Esophagus (tissue), 2 donors: ENCODE data around the gene RAB31. TPM values are rescaled to one million over a fixed set of nuclear protein-coding genes. Genes with fewer than 3 reads are reported as not detected.

Source experiments
- H3K27ac ChIP-seq, 2 donors: one replicate each; pipeline ENCODE4 v1.5.1; 2013; ENCODE audit warnings: low read depth in 2 of 2, mild to moderate bottlenecking in 2 of 2, inconsistent platforms in 1 of 2, low read length in 1 of 2, moderate library complexity in 1 of 2
- H3K27me3 ChIP-seq, 2 donors: one replicate each; pipeline ENCODE4 v1.6.1; 2013; ENCODE audit warnings: low read length in 2 of 2, control low read depth in 1 of 2, mild to moderate bottlenecking in 1 of 2; ENCODE audit not compliant: insufficient read depth in 2 of 2, control insufficient read depth in 1 of 2
- H3K36me3 ChIP-seq, 2 donors: one replicate each; pipeline ENCODE4 v1.6.1; 2013; ENCODE audit warnings: low read length in 1 of 2; ENCODE audit not compliant: control insufficient read depth in 2 of 2, insufficient read depth in 2 of 2
- H3K4me1 ChIP-seq, 2 donors: one replicate each; pipeline ENCODE4 v1.6.1; 2013; ENCODE audit warnings: low read length in 1 of 2; ENCODE audit not compliant: control insufficient read depth in 2 of 2, insufficient read depth in 2 of 2
- H3K4me3 ChIP-seq, 2 donors: one replicate each; pipeline ENCODE4 v1.5.1; 2013; ENCODE audit warnings: low read length in 2 of 2, mild to moderate bottlenecking in 2 of 2, low read depth in 1 of 2, moderate library complexity in 1 of 2
- H3K9me3 ChIP-seq, 2 donors: one replicate each; pipeline ENCODE4 v1.6.1; 2013; ENCODE audit warnings: mild to moderate bottlenecking in 2 of 2, low read depth in 1 of 2, low read length in 1 of 2, moderate library complexity in 1 of 2; ENCODE audit not compliant: control insufficient read depth in 2 of 2, insufficient read depth in 1 of 2
- whole genome bisulfite sequencing, 2 donors: extraction: QIAGEN DNeasy Blood & Tissue Kit; methylation state at CpG; one replicate each; pipeline ENCODE4 v1.1.7; 2013; 5-methylcytosine and 5-hydroxymethylcytosine counted together
- polyA plus RNA-seq, 2 donors: library from polyadenylated mRNA; stranded (reverse); fragments of 200-250 nt; gene quantifications; one replicate each; pipeline ENCODE4 v1.2.3, GENCODE V29; 2013
- donor health status: healthy with polysubstance abuse.
- donor health status: Bipolar disorder and iron deficiency.

The RAB31 gene
- polyA plus RNA-seq, 2 donors: 10.7 to 17.5 TPM

GRCh38 chr18:9710037-9710436, 1.9 kb downstream of the RAB31 start:
- H3K27ac ChIP-seq: peak overlapping the region; percentile 29 to 86

GRCh38 chr18:9711361-9712129, 3.4 kb downstream of the RAB31 start:
- Histone ChIP-seq H3K9me3 (no peaks in the 10 kb centered on the region), H3K4me1 (peaks cover 4 to 7% of the 10 kb centered on the region in 2 donors), H3K27me3 (no peaks in the 10 kb centered on the region), H3K27ac (no peak overlapping the region), H3K4me3 (no peak overlapping the region), H3K36me3 (peaks cover 0 to 2% of the 10 kb centered on the region in 2 donors)
- 67 to 71% methylated on average over 7 of the region's 7 CpGs for WGBS, 2 donors

More at GRCh38 chr18:9710037-9710436, 1.9 kb downstream of the RAB31 start:
- WGBS, 2 donors: 85 to 87% methylated on average over 4 of the region's 4 CpGs
- H3K27me3 ChIP-seq: no peaks in the 10 kb centered on the region
- peak overlapping the region in 1 of 2 donors; percentile 69 for H3K4me3 ChIP-seq
- peaks cover 4 to 8% of the 10 kb centered on the region in 2 donors for H3K4me1 ChIP-seq
- H3K9me3 ChIP-seq: no peaks in the 10 kb centered on the region
- peaks cover 0 to 2% of the 10 kb centered on the region in 2 donors for H3K36me3 ChIP-seq

- peaks cover 0 to 2% of the 10 kb centered on the region in 2 donors for H3K36me3 ChIP-seq
- no peaks in the 10 kb centered on the region for H3K9me3 ChIP-seq
- 35 to 43% methylated on average over 5 of the region's 5 CpGs for WGBS, 2 donors
- H3K27ac ChIP-seq: no peak overlapping the region
- no peak overlapping the region for H3K4me3 ChIP-seq
- H3K4me1 ChIP-seq: peaks cover 4 to 6% of the 10 kb centered on the region in 2 donors
- no peaks in the 10 kb centered on the region for H3K27me3 ChIP-seq
Observed at GRCh38 chr18:9712130-9712577, 4.1 kb downstream of the RAB31 start.

GRCh38 chr18:9712611-9713010, 4.5 kb downstream of the RAB31 start:
- Histone ChIP-seq H3K27ac (no peak overlapping the region), H3K4me1 (peaks cover 4 to 6% of the 10 kb centered on the region in 2 donors), H3K9me3 (no peaks in the 10 kb centered on the region), H3K27me3 (no peaks in the 10 kb centered on the region), H3K4me3 (no peak overlapping the region), H3K36me3 (peaks cover 0 to 2% of the 10 kb centered on the region in 2 donors)
- WGBS, 2 donors: 48 to 49% methylated on average over 3 of the region's 3 CpGs

GRCh38 chr18:9714266-9715087, 6.4 kb downstream of the RAB31 start:
- 89 to 92% methylated on average over 10 of the region's 10 CpGs for WGBS, 2 donors
- peaks cover 5 to 6% of the 10 kb centered on the region in 2 donors for H3K4me1 ChIP-seq
- no peaks in the 10 kb centered on the region for H3K9me3 ChIP-seq
- no peaks in the 10 kb centered on the region for H3K27me3 ChIP-seq
- H3K27ac ChIP-seq: peak overlapping the region in 1 of 2 donors; percentile 4
- H3K36me3 ChIP-seq: peaks cover 0 to 2% of the 10 kb centered on the region in 2 donors
- no peak overlapping the region for H3K4me3 ChIP-seq

- peak overlapping the region in 1 of 2 donors; percentile 4 for H3K27ac ChIP-seq
- no peaks in the 10 kb centered on the region for H3K9me3 ChIP-seq
- no peak overlapping the region for H3K4me3 ChIP-seq
- H3K36me3 ChIP-seq: peaks cover 0 to 2% of the 10 kb centered on the region in 2 donors
- H3K4me1 ChIP-seq: peaks cover 7 to 8% of the 10 kb centered on the region in 2 donors
- WGBS, 2 donors: 93% methylated on average over 3 of the region's 3 CpGs
- no peaks in the 10 kb centered on the region for H3K27me3 ChIP-seq
Observed at GRCh38 chr18:9715088-9715343, 6.9 kb downstream of the RAB31 start.

- H3K4me3 ChIP-seq: no peak overlapping the region
- no peak overlapping the region for H3K27ac ChIP-seq
- H3K36me3 ChIP-seq: no peaks in the 10 kb centered on the region
- 83 to 86% methylated on average over 10 of the region's 10 CpGs for WGBS, 2 donors
- no peaks in the 10 kb centered on the region for H3K27me3 ChIP-seq
- H3K4me1 ChIP-seq: peaks cover 7 to 11% of the 10 kb centered on the region in 2 donors
- no peaks in the 10 kb centered on the region for H3K9me3 ChIP-seq
Observed at GRCh38 chr18:9715978-9716774, 8.1 kb downstream of the RAB31 start.

- 82 to 84% methylated on average over 8 of the region's 8 CpGs for WGBS, 2 donors
- no peak overlapping the region for H3K27ac ChIP-seq
- H3K4me3 ChIP-seq: no peak overlapping the region
- no peaks in the 10 kb centered on the region for H3K27me3 ChIP-seq
- H3K9me3 ChIP-seq: no peaks in the 10 kb centered on the region
- peaks cover 4 to 8% of the 10 kb centered on the region in 2 donors for H3K4me1 ChIP-seq
- H3K36me3 ChIP-seq: no peaks in the 10 kb centered on the region
Observed at GRCh38 chr18:9716780-9717563, 8.9 kb downstream of the RAB31 start.
